Adipocyte (in vitro differentiated cells): ENCODE results near the gene SULT1C2.
A peak's percentile ranks its signal among the peaks of the same experiment; 100 is the strongest.

Experiments
- DNase-seq: peaks from one replicate; pipeline ENCODE4 v3.0.0-alpha.2; 2015; ENCODE audit warnings: low read depth
- H3K27me3 ChIP-seq: replicated peaks from 2 replicates; pipeline ENCODE4 v1.7.0; 2013; ENCODE audit warnings: mild to moderate bottlenecking, low read length, moderate library complexity; ENCODE audit not compliant: control insufficient read depth, insufficient read depth
- H3K36me3 ChIP-seq: 2 replicates; pipeline ENCODE4 v1.7.0; 2013; ENCODE audit warnings: low read length, mild to moderate bottlenecking, moderate library complexity; ENCODE audit not compliant: control insufficient read depth, insufficient read depth, severe bottlenecking
- H3K4me1 ChIP-seq: 2 replicates; pipeline ENCODE4 v1.7.0; 2013; ENCODE audit warnings: mild to moderate bottlenecking, low read length, moderate library complexity; ENCODE audit not compliant: control insufficient read depth, insufficient read depth
- H3K4me3 ChIP-seq: 2 replicates; pipeline ENCODE4 v1.7.0; 2013; ENCODE audit warnings: mild to moderate bottlenecking, low read length, moderate library complexity
- H3K9ac ChIP-seq: 2 replicates; pipeline ENCODE4 v1.7.0; 2013; ENCODE audit warnings: mild to moderate bottlenecking, low read length, moderate library complexity
- H3K9me3 ChIP-seq: 2 replicates; pipeline ENCODE4 v1.7.0; 2013; ENCODE audit warnings: mild to moderate bottlenecking, low read length, moderate library complexity; ENCODE audit not compliant: control insufficient read depth

Gene SULT1C2

DNA sequence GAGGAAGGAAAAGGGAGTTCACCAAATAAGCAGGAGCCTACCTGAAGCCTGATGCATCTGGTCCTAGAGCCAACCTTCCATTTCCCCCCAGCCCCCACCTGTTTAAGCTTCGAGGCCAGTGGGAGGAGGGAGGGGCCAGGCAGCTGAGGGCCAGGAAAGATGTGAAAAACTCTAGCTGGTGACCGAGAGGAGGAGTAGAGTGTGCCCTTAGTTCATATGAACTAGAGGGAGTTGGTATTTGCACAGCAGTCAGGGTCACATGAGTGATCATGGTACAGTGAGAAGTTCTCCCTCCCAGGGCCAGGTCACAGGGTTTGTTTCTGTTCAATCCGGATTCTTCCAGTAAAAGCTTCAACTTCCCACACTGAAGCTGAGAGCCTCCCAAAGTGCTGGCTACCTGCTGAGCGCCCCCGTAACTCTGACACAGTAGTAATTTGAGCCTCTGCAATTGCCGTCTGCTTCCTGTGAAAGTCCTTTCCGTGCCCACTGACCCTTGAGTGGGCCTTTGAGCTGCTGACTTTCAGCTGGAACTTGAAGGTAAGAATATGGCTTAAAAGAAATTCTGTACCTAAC is at the start of gene SULT1C2:
SULT1C2 (plus strand) TSS at position 362 of the 573 bp plus-strand sequence. CDS start 4,773 bp downstream, outside the sequence.
- no peak for DNase-seq
- no peak within 1 kb of the TSS for H3K4me3 ChIP-seq
- H3K36me3 ChIP-seq = no peaks in the 10 kb centered on the region
- H3K27me3 ChIP-seq = no peaks in the 10 kb centered on the region
- no peak within 1 kb of the TSS for H3K9ac ChIP-seq
- no peaks in the 10 kb centered on the region for H3K9me3 ChIP-seq
- no peaks in the 10 kb centered on the region for H3K4me1 ChIP-seq

DNA sequence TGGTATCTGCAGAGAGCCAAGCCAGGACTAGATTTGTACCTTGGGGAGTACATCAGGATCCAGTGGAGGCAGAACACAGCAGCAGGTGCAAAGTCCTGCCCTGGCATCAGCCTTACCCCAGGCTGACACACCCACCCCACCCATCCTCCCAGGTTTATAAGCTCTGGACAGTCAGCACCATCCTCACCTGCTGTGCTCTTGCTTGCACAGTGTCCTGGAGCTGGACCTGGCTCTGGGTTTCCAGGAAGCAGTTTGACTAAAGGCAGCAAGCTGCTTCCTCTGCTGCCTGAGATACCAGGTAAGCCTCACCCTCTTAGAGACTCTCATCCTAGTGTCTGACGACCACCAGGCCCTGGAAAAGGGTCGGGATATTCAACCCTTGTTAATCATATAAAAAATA is 48.9 kb upstream of the SULT1C2 start, which contains the start of gene SULT1C3:
SULT1C3 (plus strand) TSS at position 183 of the 400 bp plus-strand sequence. CDS start 7,227 bp downstream, outside the sequence.
- H3K36me3 ChIP-seq = no peaks in the 10 kb centered on the region
- no peak within 1 kb of the TSS for H3K4me3 ChIP-seq
- peaks cover 12% of the 10 kb centered on the region for H3K4me1 ChIP-seq
- peaks cover 15% of the 10 kb centered on the region for H3K9me3 ChIP-seq
- no peak for DNase-seq
- H3K27me3 ChIP-seq = no peaks in the 10 kb centered on the region
- no peak within 1 kb of the TSS for H3K9ac ChIP-seq

DNA sequence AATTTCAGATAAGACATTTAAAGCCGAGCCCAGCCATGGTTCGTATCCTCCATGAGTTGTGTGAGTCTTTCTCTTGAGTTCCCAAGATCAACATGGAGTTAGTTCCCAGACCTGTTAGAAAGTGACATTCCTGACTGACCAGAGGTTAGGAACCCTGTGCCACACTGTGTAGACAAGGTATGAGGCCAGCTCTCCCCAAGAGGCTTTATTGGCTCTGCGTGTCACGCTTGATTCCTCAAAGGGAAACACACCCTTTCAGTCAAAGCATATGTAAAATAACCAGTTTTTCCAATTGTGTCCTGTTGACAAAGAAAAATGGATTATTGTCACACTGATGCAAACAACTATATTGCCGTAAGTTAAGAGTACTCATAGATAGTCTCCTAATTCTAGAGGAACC is 47.7 kb upstream of the SULT1C2 start:
- peaks cover 15% of the 10 kb centered on the region for H3K9me3 ChIP-seq
- no peaks in the 10 kb centered on the region for H3K36me3 ChIP-seq
- no peak overlapping the region for H3K9ac ChIP-seq
- H3K4me1 ChIP-seq = peaks cover 20% of the 10 kb centered on the region
- H3K27me3 ChIP-seq = no peaks in the 10 kb centered on the region
- no peak for DNase-seq
- no peak overlapping the region for H3K4me3 ChIP-seq

DNA sequence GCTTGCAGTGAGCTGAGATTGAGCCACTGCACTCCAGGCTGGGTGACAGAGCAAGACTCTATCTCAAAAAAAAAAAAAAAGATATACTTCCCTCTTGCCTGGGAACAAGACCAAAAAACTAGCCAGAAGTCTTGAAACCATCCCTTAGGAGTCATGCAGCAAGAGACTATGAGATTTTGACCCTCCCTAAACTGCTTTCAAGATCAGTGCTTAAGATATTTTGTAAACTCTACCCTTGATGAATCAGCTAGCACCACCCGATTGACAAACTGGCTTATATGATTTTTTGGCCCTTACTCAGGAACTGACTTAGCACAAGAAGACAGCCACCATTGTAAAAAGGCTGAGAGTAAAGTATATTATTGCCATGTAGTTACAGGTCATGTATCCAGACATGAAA is 45.1 kb upstream of the SULT1C2 start:
- peaks cover 4% of the 10 kb centered on the region for H3K9me3 ChIP-seq
- H3K27me3 ChIP-seq = no peaks in the 10 kb centered on the region
- H3K36me3 ChIP-seq = no peaks in the 10 kb centered on the region
- H3K4me3 ChIP-seq = peak overlapping the region; percentile 52
- peak overlapping the region; percentile 84 for H3K9ac ChIP-seq
- H3K4me1 ChIP-seq = peaks cover 20% of the 10 kb centered on the region
- DNase-seq = peak; percentile 9

DNA sequence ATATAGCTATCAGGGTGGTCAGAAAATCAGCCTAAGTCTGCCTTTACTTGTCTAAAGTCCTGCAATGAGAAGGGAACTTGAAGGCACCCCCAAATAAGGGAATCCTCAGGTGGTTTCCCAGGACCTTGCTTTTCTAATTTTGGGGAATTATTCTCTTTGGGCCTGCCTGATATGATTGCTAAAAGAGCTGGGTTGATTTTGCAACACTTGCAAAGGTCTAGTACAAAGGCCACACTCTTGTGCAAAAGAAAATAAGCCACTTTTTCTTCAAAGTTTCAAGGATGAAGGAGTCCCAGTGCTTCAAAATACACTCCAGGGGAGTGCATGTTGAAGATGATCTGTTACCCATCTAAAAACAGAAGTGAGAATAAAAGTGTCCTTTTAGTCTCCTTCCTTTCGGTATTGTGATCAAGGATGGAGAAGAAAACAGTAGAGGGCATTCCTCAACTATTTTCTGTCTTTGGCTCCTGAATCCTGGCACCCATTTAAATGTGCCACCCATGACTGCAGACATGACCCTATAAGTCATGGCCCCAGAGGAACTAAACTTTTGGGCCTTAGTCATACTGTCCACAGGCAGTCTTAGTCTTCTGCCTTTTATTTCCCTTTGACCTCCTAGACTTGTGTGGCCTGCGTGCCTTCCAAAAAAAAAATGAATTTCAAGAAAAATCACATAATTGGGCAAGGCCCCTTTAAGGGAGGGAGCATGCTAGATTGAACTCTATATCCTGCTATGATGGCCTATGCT is 43.9 kb upstream of the SULT1C2 start:
- DNase-seq = peak; percentile 1
- H3K4me3 ChIP-seq = peak overlapping the region; percentile 52
- H3K9ac ChIP-seq = peak overlapping the region; percentile 84
- peaks cover 20% of the 10 kb centered on the region for H3K4me1 ChIP-seq
- no peaks in the 10 kb centered on the region for H3K27me3 ChIP-seq
- H3K36me3 ChIP-seq = no peaks in the 10 kb centered on the region
- H3K9me3 ChIP-seq = peaks cover 4% of the 10 kb centered on the region

DNA sequence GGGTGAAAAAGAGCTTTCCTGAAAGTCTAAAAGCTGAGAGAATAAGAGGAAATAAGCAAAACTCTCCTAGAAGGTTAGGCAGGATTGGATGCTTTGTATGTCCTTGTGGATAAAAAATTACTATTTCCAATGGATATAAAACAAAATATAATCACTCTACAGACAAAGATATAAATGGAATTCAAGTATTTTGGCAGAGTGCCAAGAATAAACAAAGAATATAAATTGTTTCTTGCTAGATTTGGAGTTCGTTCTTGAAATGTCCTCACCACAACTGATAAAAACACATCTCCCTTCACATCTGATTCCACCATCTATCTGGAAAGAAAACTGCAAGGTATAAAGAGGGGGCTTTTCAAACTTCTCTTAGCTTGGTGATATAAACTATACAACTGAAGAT is 35.6 kb upstream of the SULT1C2 start:
- H3K4me1 ChIP-seq = peaks cover 8% of the 10 kb centered on the region
- no peak overlapping the region for H3K9ac ChIP-seq
- peak; percentile 12 for DNase-seq
- no peak overlapping the region for H3K4me3 ChIP-seq
- no peaks in the 10 kb centered on the region for H3K36me3 ChIP-seq
- H3K27me3 ChIP-seq = no peaks in the 10 kb centered on the region
- H3K9me3 ChIP-seq = no peaks in the 10 kb centered on the region

DNA sequence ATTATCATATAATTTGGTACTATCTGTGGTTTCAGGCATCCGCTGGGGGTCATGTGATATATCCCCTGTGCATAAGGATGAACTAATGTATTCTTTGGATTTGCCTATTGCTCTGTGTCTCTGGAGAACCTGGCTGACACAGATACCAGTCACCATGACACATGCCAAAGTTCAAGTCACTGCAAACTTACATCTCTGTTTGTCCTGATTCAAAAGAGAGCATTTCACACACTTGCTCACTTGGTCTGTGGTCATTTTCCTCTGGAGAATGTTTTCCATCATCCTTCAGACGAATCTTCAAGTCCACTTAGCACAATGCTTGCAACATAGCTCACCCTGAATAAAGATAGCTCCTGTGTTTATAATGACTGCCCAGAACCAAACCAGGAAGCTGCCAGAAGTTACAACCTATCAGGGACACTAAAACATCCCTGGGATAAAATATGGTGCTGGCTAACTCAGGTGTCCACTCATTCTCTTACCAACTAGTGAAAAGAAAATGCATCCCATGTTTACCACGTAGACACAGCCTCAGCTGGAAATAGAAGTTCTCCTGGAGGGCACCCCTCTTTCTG is 30.9 kb upstream of the SULT1C2 start:
- Histone ChIP-seq H3K4me3 (no peak overlapping the region), H3K9me3 (no peaks in the 10 kb centered on the region), H3K27me3 (no peaks in the 10 kb centered on the region), H3K36me3 (no peaks in the 10 kb centered on the region), H3K9ac (no peak overlapping the region), H3K4me1 (peaks cover 11% of the 10 kb centered on the region)
- DNase-seq = no peak

DNA sequence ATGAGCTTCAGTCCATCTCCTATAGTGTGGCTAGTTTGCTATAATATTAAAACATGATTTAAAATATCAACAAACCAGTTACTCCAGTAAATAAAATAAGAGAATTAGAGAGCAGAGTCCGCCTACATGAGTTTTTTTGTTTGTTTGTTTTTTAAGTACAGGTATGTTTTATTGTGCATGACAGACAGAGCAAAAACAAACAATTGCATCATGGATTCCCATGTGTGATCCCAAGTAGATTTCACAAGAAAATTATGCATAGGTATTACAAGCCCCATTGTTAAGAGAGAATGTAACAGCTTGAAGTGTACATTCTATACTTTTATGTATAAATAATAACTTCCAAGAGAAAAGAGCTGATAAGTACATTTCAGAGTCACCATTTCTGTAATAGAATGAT is 27.9 kb upstream of the SULT1C2 start:
- Histone ChIP-seq H3K4me3 (no peak overlapping the region), H3K9ac (no peak overlapping the region), H3K4me1 (peaks cover 14% of the 10 kb centered on the region), H3K9me3 (no peaks in the 10 kb centered on the region), H3K36me3 (no peaks in the 10 kb centered on the region), H3K27me3 (no peaks in the 10 kb centered on the region)
- DNase-seq = no peak

DNA sequence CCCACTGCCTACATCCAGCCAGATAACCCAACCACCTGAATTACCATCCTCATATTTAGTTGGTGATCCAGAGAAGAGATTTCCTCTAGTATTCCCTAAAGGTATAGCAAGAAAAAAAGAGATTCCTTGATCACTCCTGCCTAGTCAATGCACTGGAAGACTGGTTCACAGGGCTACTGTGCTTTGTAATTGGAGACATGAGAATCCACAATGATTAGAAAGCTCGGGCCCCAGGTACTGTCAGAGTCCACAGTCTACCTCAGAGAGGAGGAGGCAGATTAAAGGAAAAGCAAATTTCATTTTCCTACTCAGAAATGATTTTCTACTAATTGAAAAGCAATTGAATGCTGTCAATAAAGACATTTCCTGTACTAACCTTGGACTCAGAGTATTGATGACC is 26.7 kb upstream of the SULT1C2 start:
- H3K4me1 ChIP-seq = peaks cover 24% of the 10 kb centered on the region
- H3K27me3 ChIP-seq = no peaks in the 10 kb centered on the region
- DNase-seq = no peak
- no peaks in the 10 kb centered on the region for H3K36me3 ChIP-seq
- no peak overlapping the region for H3K4me3 ChIP-seq
- H3K9me3 ChIP-seq = no peaks in the 10 kb centered on the region
- no peak overlapping the region for H3K9ac ChIP-seq

DNA sequence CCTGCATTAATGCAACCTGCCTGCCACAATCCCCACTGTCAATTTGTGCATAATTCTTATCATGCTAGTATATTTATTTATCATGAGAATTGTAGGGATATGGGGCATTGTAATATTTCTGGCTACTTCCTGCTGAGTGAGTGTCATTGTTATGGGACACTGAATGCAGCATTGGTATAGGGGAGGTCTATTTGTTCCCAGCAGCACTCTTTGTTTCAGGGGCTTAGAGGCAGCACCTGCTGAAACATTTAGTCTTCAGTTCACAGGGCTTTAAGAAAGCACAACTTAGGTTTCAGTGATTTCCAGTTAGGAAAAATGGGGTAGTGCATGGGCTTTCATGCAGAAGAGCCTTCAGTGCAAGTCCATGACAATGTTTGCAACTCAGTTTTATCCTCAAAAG is 25.3 kb upstream of the SULT1C2 start:
- H3K9me3 ChIP-seq = no peaks in the 10 kb centered on the region
- H3K36me3 ChIP-seq = no peaks in the 10 kb centered on the region
- no peak overlapping the region for H3K9ac ChIP-seq
- H3K4me1 ChIP-seq = peaks cover 27% of the 10 kb centered on the region
- no peak overlapping the region for H3K4me3 ChIP-seq
- no peaks in the 10 kb centered on the region for H3K27me3 ChIP-seq
- no peak for DNase-seq

DNA sequence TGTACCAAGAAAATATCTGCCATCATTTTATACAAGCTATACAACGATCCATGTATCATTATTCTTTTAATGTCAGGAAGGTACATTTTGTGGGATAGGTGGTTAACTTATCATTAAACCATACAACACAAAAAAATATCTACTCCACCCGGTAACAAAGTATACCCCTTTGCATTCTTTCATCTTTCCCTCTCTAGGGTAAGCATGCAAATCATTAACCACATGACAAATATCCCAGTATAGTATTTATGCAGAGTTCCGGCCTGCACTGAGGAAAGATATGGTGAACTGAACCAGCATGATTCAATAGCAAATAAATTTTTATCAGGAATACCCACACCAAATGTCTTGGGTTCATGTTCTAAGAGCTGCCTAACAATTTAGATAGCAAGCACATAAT is 22.5 kb upstream of the SULT1C2 start:
- Histone ChIP-seq H3K4me1 (peaks cover 37% of the 10 kb centered on the region), H3K9me3 (no peaks in the 10 kb centered on the region), H3K4me3 (no peak overlapping the region), H3K36me3 (no peaks in the 10 kb centered on the region), H3K9ac (no peak overlapping the region), H3K27me3 (no peaks in the 10 kb centered on the region)
- no peak for DNase-seq
